D721Med (cell line): ENCODE results near the gene SYNE1.
"Not testable (repeated sequence)": the region's sequence is repeated elsewhere in the genome, so short reads cannot be mapped to it uniquely, and the experiment has no call there.

Source experiments
- DNase-seq: peaks from one replicate; pipeline ENCODE4 v3.0.0; 2011; ENCODE audit warnings: low spot score; ENCODE audit not compliant: insufficient read length
- FAIRE-seq: peaks from 2 replicates; lab custom pipeline; 2011; peaks lifted over from hg19 to GRCh38; lab: Jason Lieb, UNC
- TF ChIP-seq, protein P1 (sequence below): IDR thresholded peaks from 2 replicates; pipeline ENCODE4 v1.5.1; 2012; ENCODE audit warnings: mild to moderate bottlenecking, control low read depth; ENCODE audit not compliant: insufficient read depth; ENCODE audit errors: missing control alignments

Gene SYNE1

DNA sequence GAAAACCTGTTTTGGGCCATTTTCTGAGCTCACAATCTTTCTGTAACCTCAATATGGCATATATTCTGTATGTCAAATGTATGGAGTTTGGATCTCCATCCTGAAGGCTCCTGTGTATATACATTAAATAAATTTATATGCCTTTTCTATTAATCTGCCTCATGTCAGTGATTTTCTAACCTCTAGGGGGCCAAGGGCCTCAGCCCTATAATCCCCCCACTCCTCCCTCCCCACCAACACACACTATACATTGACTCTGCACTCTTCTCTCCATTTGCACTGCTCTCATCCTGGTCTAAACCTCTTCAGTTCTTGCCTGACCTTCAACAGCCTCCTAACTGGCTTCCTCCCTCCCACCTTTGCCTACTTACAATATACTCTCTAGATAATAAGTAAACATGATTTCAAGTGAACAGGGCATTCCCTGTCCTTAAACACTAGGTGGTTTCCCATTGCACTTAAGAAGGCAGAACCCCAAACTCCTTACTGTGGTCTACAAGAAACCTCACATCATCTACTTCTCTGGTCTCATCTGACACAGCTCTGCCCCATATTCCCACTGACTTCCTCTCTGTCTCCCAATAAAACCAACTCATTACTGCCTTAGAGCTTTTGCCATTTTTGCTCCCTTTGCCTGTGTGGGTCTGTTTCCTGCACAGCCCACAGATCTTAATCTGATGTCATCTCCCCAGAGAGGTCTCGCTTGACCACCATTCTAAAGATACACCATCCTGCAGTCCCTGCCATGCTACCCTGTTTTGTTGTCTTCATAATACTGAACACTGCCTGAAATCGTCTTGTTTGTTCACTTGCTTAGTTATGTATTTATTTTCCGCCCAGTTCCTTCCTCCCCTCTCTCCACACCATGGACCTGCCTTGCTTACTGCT lies 213.7 kb downstream of the SYNE1 start:
- TF ChIP-seq, protein P1, sequence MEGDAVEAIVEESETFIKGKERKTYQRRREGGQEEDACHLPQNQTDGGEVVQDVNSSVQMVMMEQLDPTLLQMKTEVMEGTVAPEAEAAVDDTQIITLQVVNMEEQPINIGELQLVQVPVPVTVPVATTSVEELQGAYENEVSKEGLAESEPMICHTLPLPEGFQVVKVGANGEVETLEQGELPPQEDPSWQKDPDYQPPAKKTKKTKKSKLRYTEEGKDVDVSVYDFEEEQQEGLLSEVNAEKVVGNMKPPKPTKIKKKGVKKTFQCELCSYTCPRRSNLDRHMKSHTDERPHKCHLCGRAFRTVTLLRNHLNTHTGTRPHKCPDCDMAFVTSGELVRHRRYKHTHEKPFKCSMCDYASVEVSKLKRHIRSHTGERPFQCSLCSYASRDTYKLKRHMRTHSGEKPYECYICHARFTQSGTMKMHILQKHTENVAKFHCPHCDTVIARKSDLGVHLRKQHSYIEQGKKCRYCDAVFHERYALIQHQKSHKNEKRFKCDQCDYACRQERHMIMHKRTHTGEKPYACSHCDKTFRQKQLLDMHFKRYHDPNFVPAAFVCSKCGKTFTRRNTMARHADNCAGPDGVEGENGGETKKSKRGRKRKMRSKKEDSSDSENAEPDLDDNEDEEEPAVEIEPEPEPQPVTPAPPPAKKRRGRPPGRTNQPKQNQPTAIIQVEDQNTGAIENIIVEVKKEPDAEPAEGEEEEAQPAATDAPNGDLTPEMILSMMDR = no peak
- DNase-seq (no peak), FAIRE-seq (no peak)

DNA sequence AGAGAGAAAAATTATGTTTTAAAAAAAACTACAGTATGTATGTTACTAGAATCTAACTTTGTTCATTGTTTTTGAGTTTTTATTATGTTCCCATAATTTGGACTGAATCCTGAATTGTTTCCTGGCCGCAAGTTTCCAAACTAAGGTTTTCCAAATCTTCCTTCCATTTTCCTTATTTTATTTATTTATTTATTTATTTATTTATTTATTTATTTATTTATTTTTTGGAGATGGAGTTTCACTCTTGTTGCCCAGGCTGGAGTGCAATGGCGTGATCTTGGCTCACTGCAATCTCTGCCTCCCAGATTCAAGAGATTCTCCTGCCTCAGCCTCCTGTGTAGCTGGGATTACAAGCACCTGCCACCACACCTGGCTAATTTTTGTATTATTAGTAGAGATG lies 215.7 kb downstream of the SYNE1 start:
- DNase-seq, FAIRE-seq: not testable (repeated sequence)

DNA sequence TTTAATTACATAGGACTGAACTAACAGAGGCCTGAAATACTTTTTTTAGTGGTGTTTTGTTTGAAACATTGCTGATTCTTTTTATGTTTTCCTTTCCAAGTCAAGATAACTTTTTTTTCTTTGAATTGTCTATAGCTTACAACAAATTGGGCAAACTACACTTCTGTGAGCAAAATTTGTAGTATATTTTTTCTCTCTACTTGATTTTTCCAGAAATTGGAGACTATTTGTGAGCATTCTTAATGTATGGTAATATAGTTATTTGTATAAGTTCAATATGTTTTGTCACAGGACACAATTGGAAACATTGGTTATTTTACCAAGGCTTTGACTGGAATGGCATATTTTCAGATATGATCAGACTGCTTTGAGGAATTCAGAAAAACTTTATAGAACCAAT lies 216.5 kb downstream of the SYNE1 start:
- FAIRE-seq (no peak), DNase-seq (no peak)
- TF ChIP-seq, protein P1 = no peak

DNA sequence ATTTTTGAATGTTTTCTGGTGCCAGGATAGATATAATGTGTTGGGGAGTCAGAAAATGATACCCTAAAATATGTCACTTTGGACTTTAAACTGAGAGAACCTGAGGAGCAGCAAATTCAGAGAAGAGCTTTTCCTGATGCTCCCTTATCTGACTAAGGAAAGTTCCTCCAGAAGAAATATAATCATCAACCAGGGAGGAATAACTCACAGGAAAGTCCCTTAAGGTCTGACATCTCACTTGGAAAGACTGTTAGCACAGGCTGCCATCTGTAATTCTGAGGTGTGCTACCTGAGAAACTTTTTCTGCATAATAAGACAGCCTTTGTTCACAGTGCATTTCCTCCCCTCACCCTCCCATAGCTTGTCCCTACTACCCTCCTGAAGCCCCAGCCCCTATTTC lies 218.6 kb downstream of the SYNE1 start:
- TF ChIP-seq, protein P1 = no peak
- FAIRE-seq (no peak), DNase-seq (no peak)

DNA sequence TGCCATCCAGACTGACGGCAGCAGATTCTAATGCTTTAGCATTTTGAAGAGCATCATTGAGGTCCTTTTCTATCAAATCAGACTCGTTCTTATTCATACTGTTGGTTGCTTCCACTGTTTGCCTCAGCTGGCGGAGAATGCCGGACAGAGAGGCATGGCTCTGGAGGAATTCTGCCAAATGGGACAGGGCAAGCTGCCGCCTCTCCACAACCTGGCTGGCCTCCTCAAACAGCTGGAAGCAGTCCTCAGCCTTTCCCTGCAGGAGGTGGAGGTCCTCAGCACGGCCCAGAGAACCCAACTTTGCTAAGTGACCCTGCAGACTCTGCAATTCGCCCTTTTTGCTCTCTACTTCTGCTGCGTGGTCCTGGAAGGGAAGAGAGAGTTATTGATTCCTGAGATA lies 220.5 kb downstream of the SYNE1 start:
- FAIRE-seq (no peak), DNase-seq (no peak)
- TF ChIP-seq, protein P1 = no peak

DNA sequence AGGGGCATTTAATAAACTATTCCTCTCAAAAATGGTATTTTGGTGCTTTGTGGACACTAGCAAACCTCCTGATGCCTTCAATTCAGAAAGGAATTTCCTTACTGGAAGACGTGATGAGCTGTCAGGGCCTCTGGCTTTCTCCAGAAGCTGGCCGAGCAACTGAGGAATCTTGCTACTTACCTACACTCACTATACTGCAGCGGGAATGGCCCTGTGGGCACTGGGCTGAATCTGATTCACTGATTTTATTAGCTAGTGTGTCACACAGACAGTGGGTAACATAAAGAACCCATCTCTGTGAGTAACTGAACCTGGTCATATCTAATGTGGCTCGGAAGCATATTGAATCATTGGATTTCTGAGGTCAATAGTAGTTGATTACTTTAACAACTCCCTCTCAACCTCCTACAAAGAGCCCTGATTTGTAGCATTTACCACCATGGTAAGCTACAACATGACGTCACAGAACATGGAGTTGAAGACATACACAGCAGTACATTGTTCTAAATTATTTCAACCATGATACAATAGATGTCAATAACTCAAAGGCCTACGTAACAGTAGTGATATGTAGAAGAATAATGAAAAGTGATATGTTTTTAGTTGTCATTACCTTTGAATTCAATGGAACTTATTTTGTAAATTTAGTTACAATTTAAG lies 232.1 kb downstream of the SYNE1 start:
- no peak for DNase-seq
- TF ChIP-seq, protein P1 = no peak
- FAIRE-seq = no peak

DNA sequence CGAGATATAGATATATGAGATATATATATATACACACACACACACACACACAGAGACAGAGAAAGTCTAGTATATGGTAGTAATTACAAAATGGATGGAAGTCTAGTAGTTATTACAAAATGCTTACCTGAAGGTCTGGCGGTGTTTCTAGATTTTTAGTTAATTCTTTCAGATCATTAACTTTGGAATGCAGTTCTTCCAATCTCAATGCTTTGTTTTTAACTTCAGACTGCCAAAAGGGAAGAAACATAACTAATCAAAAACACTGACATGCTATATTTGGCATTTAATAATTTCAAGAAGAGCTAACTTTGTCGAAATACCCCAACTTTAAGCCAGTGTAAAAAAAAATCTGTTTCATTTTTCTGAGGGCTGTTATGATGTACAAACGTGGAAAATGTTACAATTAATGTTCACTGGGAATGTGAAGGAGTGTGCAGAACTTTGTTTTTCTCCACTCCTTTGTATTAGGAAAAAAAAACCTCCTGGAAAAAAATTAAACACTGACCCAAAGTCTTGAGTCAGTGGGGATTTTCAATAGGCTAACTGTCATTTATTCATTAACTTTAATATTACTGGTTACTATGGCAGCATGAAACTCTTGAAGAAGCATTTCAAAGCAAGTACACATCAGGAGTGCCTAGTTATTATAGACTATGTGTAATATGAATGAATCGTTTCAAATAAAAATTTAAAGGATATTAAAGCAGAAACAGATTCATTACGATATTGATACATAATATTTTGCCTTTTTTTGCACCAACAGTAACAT lies 232.9 kb downstream of the SYNE1 start:
- TF ChIP-seq, protein P1 = no peak
- DNase-seq (no peak), FAIRE-seq (no peak)
